SK-N-DZ (cell line): ENCODE data around the gene ZC3H12A.

Experiments used
- DNase-seq: peaks from one replicate; pipeline ENCODE4 v3.0.0-alpha.2; 2015; ENCODE audit warnings: low spot score

ZC3H12A gene

GRCh38 chr1:37453647-37454046 lies 20.7 kb upstream of the ZC3H12A start:
- no peak for DNase-seq

- no peak for DNase-seq
Measured at GRCh38 chr1:37455516-37455915, 18.9 kb upstream of the ZC3H12A start.

GRCh38 chr1:37456614-37457013 lies 17.8 kb upstream of the ZC3H12A start:
- no peak for DNase-seq

- no peak for DNase-seq
Measured at GRCh38 chr1:37458551-37458950, 15.8 kb upstream of the ZC3H12A start.

GRCh38 chr1:37461698-37462436 lies 12.5 kb upstream of the ZC3H12A start:
- no peak for DNase-seq

- no peak for DNase-seq
Measured at GRCh38 chr1:37464443-37464842, 9.9 kb upstream of the ZC3H12A start.

- no peak for DNase-seq
Measured at GRCh38 chr1:37465593-37466517, 8.5 kb upstream of the ZC3H12A start.

GRCh38 chr1:37468037-37468436 lies 6.3 kb upstream of the ZC3H12A start:
- no peak for DNase-seq

GRCh38 chr1:37469386-37469785 lies 5.0 kb upstream of the ZC3H12A start:
- DNase-seq, result no peak

- no peak for DNase-seq
Measured at GRCh38 chr1:37471345-37472231, 2.8 kb upstream of the ZC3H12A start.

GRCh38 chr1:37472281-37472680 lies 2.1 kb upstream of the ZC3H12A start:
- no peak for DNase-seq

GRCh38 chr1:37472994-37473393 lies 1.4 kb upstream of the ZC3H12A start:
- no peak for DNase-seq

- DNase-seq, result peak; percentile 26
Measured at GRCh38 chr1:37473431-37474045, 842 bp upstream of the ZC3H12A start.

GRCh38 chr1:37474697-37475379 lies 458 bp downstream of the ZC3H12A start:
- DNase-seq, result no peak

- DNase-seq, result no peak
Measured at GRCh38 chr1:37475380-37476086, 1.2 kb downstream of the ZC3H12A start.

GRCh38 chr1:37476087-37476452 lies 1.7 kb downstream of the ZC3H12A start:
- DNase-seq, result no peak

GRCh38 chr1:37476460-37477197 lies 2.2 kb downstream of the ZC3H12A start:
- DNase-seq, result no peak

GRCh38 chr1:37477198-37477931 lies 3.0 kb downstream of the ZC3H12A start:
- DNase-seq, result no peak

GRCh38 chr1:37477946-37478345 lies 3.6 kb downstream of the ZC3H12A start:
- no peak for DNase-seq
